BE2C (cell line): ENCODE measurements around the gene MPRIP.

Source experiments
- DNase-seq: peaks from one replicate; pipeline ENCODE4 v3.0.0-alpha.2; 2020
- H3K27me3 ChIP-seq: fragments of 250-450 bp; sonication (Bioruptor Pico); 2 replicates; pipeline ENCODE4 v1.5.1; 2020; ENCODE audit warnings: mild to moderate bottlenecking
- H3K36me3 ChIP-seq: fragments of 250-450 bp; sonication (Bioruptor Pico); 2 replicates; pipeline ENCODE4 v1.5.1; 2020; ENCODE audit warnings: mild to moderate bottlenecking
- H3K4me1 ChIP-seq: fragments of 250-450 bp; sonication (Bioruptor Pico); 2 replicates; pipeline ENCODE4 v1.5.1; 2020
- H3K4me3 ChIP-seq: 2 replicates; pipeline ENCODE4 v1.5.1; 2011; ENCODE audit warnings: low read depth, low read length
- H3K9me3 ChIP-seq: fragments of 250-450 bp; sonication (Bioruptor Pico); 2 replicates; pipeline ENCODE4 v1.5.1; 2020
- CTCF ChIP-seq: IDR thresholded peaks from 2 replicates; pipeline ENCODE4 v1.5.1; 2012; ENCODE audit warnings: mild to moderate bottlenecking, low read depth, low read length

The MPRIP gene

GRCh38 chr17:17098551-17099179 lies 56.4 kb downstream of the MPRIP start:
- no peaks in the 10 kb centered on the region for H3K36me3 ChIP-seq
- no peaks in the 10 kb centered on the region for H3K27me3 ChIP-seq
- no peak for TF ChIP-seq CTCF
- H3K4me1 ChIP-seq = no peaks in the 10 kb centered on the region
- H3K9me3 ChIP-seq = no peaks in the 10 kb centered on the region
- no peak for DNase-seq
- H3K4me3 ChIP-seq = no peak overlapping the region

DNA sequence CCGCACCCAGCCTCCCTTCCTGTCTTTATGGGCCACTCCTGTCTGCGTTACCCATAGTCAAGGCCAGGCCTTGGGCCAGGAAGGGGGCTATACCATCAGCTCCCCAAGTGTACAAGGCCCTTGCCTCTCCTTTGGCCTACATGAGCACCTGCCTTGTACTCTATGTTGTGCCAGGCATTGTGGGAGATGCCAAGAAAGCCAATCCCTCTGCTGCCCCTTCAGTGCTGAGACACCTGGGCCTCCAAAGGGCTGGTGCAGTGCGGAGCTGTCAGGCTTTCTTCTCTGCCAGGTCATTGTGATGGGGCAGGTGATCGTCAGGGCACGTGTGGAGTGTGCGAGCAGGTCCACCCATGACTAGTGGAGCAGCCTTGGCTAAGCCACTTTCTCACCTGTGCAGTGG lies 59.9 kb downstream of the MPRIP start:
- Histone ChIP-seq H3K4me1 (no peaks in the 10 kb centered on the region), H3K9me3 (no peaks in the 10 kb centered on the region), H3K36me3 (no peaks in the 10 kb centered on the region), H3K27me3 (no peaks in the 10 kb centered on the region), H3K4me3 (no peak overlapping the region)
- no peak for TF ChIP-seq CTCF
- DNase-seq = no peak

DNA sequence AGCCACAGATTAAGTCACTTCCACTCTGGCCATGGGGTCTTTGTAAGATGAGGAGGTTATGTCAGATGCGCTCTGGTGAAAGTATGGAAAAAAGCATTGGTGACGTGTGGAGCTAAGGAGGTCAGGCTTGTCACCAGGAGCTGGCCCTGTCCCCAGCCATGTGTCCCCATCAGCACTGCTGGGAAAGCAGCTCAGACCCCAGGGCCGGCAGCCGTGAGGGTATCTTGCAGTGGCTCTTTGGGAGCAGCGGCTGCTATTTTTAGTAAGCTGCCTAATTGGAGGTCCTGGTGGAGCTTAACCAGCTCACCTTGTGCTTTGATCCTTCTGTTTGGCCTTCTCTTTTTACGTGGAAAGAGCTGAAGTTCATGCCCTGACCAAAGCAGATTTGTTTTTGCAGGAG lies 60.9 kb downstream of the MPRIP start:
- Histone ChIP-seq H3K4me1 (no peaks in the 10 kb centered on the region), H3K4me3 (no peak overlapping the region), H3K36me3 (no peaks in the 10 kb centered on the region), H3K9me3 (no peaks in the 10 kb centered on the region), H3K27me3 (no peaks in the 10 kb centered on the region)
- DNase-seq = no peak
- no peak for TF ChIP-seq CTCF

- Histone ChIP-seq H3K9me3 (no peaks in the 10 kb centered on the region), H3K36me3 (no peaks in the 10 kb centered on the region), H3K4me3 (no peak overlapping the region), H3K27me3 (no peaks in the 10 kb centered on the region), H3K4me1 (no peaks in the 10 kb centered on the region)
- DNase-seq = no peak
- TF ChIP-seq CTCF = no peak
Observed at GRCh38 chr17:17104036-17104435, 61.8 kb downstream of the MPRIP start.

DNA sequence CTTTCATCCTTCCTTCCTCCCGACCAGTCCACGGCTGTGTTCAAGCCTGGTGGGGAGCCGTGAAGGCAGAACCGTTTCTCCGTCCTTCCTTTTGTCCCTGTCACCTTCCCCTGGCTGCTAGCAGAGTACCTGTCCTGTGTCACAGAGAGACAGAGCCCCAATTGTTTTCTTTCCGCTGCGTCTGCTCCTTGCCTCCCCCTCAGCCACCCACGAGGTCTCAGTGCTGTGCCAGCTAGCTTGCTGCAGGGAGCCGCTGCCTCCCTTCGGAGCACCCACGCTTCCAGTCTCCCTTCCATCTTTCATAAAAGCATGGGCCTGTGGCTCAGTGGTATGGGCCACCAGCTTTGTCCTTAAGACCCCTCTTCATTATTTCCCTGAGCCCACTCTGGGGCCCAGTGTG lies 62.2 kb downstream of the MPRIP start:
- Histone ChIP-seq H3K27me3 (no peaks in the 10 kb centered on the region), H3K36me3 (no peaks in the 10 kb centered on the region), H3K9me3 (no peaks in the 10 kb centered on the region)

DNA sequence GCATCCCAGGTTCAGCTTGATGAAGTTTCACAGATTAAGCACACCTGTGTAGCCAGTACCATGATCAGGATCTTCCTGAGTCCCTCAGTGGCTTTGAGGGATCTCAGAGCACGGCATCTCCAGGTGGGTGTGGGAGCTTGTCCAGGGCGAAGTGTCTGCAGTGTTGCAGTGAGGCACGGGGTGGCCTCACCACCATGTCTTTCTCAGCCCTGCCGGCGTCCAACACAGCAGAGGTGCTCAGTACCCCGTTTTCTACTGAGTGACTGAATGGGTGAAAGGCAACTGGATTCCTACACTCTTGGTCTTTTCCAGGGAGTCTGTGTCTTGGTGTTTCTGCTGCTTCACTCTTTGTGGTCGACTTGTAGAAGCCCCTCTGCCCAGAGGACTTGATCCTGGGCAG lies 63.7 kb downstream of the MPRIP start:
- no peak for DNase-seq
- no peak for TF ChIP-seq CTCF
- no peaks in the 10 kb centered on the region for H3K27me3 ChIP-seq

More for the DNA sequence above, 62.2 kb downstream of the MPRIP start:
- Histone ChIP-seq H3K4me1 (no peaks in the 10 kb centered on the region), H3K4me3 (no peak overlapping the region)
- DNase-seq = no peak
- TF ChIP-seq CTCF = no peak

More for the DNA sequence above, 63.7 kb downstream of the MPRIP start:
- Histone ChIP-seq H3K9me3 (no peaks in the 10 kb centered on the region), H3K4me3 (no peak overlapping the region), H3K36me3 (no peaks in the 10 kb centered on the region), H3K4me1 (no peaks in the 10 kb centered on the region)
